NCI-H2029 treated with DMSO at 0.1 percent for 48 hours (cell line): Measurements from ENCODE around the gene CD84.
"Not testable (repeated sequence)": the region's sequence is repeated elsewhere in the genome, so short reads cannot be mapped to it uniquely, and the experiment has no call there.

Experiments
- DNase-seq: peaks from one replicate; lab custom pipeline; 2025; lab: John Stamatoyannopoulos, UW

CD84 gene

GRCh38 chr1:160503087-160503486 lies 76.2 kb downstream of the CD84 start:
- no peak for DNase-seq

GRCh38 chr1:160500321-160500990 lies 78.8 kb downstream of the CD84 start:
- DNase-seq: no peak

GRCh38 chr1:160499631-160500030 lies 79.7 kb downstream of the CD84 start:
- DNase-seq: no peak

- DNase-seq: not testable (repeated sequence)
Measured at GRCh38 chr1:160498301-160499065, 80.8 kb downstream of the CD84 start.

GRCh38 chr1:160496334-160496733 lies 83.0 kb downstream of the CD84 start:
- DNase-seq: no peak

GRCh38 chr1:160494620-160495019 lies 84.7 kb downstream of the CD84 start:
- DNase-seq: no peak

- DNase-seq: no peak
Measured at GRCh38 chr1:160492617-160493016, 86.7 kb downstream of the CD84 start.

- no peak for DNase-seq
Measured at GRCh38 chr1:160491981-160492380, 87.3 kb downstream of the CD84 start.
